ENCODE results near the gene TAF8.

The TAF8 gene

GRCh38 chr6:42133926-42134325 is 83.6 kb downstream of the TAF8 start:
- POLR2A ChIA-PET: no interaction called here

DNA sequence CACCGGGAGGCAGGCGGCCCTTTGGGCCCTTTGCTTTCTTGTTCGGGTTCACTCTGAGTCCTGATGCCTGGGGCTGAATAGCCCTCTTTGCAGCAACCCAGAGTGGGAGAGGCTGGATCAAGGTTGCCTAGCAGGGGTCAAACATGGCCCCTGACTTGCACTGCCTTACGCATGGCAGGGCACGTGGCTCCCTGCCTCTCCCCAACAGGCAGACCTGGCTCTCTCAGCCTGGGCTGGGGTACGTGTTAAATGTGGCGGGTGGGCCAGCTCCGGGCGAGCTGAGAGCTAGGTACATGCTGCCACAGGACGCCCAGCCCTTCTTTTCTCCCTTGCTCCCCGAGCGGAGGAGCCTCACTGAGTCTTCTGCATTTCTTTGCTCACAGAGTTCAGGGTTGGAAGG is 84.8 kb downstream of the TAF8 start:
- TF ChIP-seq ARNT (IDR thresholded peaks at IDR 0.05): no peak
- TF ChIP-seq FOXM1 (IDR thresholded peaks at IDR 0.05; ENCODE audit: borderline replicate concordance): no peak
- TF ChIP-seq ZNF384 (IDR thresholded peaks at IDR 0.05): no peak
- TF ChIP-seq CTBP1 (IDR thresholded peaks at IDR 0.05; ENCODE audit: borderline replicate concordance): no peak
- TF ChIP-seq SP1 (IDR thresholded peaks at IDR 0.05): no peak
- no peak for TF ChIP-seq HDGF (IDR thresholded peaks at IDR 0.05; ENCODE audit: borderline replicate concordance)
- no peak for TF ChIP-seq LEF1 (IDR thresholded peaks at IDR 0.05; ENCODE audit: borderline replicate concordance)
- no peak for DNase-seq (ENCODE audit: extremely low spot score)
- ChIA-PET CTCF (no interaction called here), POLR2A (interaction anchor here (0.8 kb wide), 1 partner anchor 29 kb away, joined by 4 read pairs; no protein-coding TSS in a partner anchor)

More at GRCh38 chr6:42133926-42134325, 83.6 kb downstream of the TAF8 start:
- no peak for DNase-seq (ENCODE audit: extremely low spot score)
- CTCF ChIA-PET: interaction anchor here (0.5 to 0.7 kb wide), 2 partner anchors 21 to 80 kb away, joined by 3 to 5 read pairs; no protein-coding TSS in a partner anchor
- no peak for TF ChIP-seq FOXK2 (IDR thresholded peaks at IDR 0.05)
- TF ChIP-seq ARNT (IDR thresholded peaks at IDR 0.05): no peak
- TF ChIP-seq HDGF (IDR thresholded peaks at IDR 0.05; ENCODE audit: borderline replicate concordance): no peak
- TF ChIP-seq NFRKB (IDR thresholded peaks at IDR 0.05): no peak
- TF ChIP-seq FOXM1 (IDR thresholded peaks at IDR 0.05; ENCODE audit: borderline replicate concordance): no peak
- TF ChIP-seq SP1 (IDR thresholded peaks at IDR 0.05): no peak
- no peak for TF ChIP-seq SUZ12 (IDR thresholded peaks at IDR 0.05)
- no peak for TF ChIP-seq FOXA1 (IDR thresholded peaks at IDR 0.05)
- no peak for TF ChIP-seq TARDBP (IDR thresholded peaks at IDR 0.05)
- TF ChIP-seq BHLHE40 (IDR thresholded peaks at IDR 0.05; ENCODE audit: borderline replicate concordance): no peak
- TF ChIP-seq ZNF384 (IDR thresholded peaks at IDR 0.05): no peak
- no peak for TF ChIP-seq L3MBTL2 (conservative IDR thresholded peaks at IDR 0.05)
- no peak for TF ChIP-seq CTBP1 (IDR thresholded peaks at IDR 0.05; ENCODE audit: borderline replicate concordance)
- TF ChIP-seq, protein P1, sequence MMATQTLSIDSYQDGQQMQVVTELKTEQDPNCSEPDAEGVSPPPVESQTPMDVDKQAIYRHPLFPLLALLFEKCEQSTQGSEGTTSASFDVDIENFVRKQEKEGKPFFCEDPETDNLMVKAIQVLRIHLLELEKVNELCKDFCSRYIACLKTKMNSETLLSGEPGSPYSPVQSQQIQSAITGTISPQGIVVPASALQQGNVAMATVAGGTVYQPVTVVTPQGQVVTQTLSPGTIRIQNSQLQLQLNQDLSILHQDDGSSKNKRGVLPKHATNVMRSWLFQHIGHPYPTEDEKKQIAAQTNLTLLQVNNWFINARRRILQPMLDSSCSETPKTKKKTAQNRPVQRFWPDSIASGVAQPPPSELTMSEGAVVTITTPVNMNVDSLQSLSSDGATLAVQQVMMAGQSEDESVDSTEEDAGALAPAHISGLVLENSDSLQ (IDR thresholded peaks at IDR 0.05): no peak

GRCh38 chr6:42135722-42136121 is 85.4 kb downstream of the TAF8 start:
- POLR2A ChIA-PET: interaction anchor here (0.8 kb wide), 1 partner anchor 29 kb away, joined by 4 read pairs; no protein-coding TSS in a partner anchor
- CTCF ChIA-PET: interaction anchor here (0.6 kb wide), 1 partner anchor 35 kb away, joined by 5 read pairs; no protein-coding TSS in a partner anchor

DNA sequence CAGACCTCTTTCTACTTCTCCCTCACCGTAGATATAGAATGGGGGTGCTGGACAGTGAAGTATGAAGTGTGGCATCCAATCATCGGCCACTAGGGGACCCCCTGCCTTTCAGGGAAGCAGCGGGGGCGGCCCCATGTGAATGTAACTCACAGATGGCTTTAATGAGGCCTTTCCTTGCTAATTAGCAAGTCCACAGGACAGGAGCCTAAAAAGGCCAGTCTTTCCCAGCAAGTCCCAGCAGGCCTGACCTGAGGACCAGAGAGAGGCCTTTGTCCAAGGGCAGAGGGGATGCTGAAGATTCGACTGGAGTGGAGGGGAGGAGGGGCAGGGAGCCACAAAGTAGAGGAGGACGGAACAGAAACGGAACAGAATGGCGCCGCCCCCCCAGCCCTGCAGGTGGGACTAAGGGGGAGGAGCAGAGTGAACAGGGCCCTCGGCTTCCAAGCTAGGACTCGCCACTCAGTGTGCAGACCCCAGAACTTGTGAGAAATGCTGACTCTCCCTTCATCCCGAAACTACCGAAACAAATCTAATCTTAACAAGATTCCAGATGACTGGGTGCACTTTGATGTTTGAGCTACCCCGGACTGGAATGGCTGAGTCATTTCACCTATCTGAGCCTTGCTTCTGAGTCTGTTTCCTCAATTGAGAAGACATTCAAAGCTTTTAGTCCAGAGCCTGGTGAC is 86.3 kb downstream of the TAF8 start:
- POLR2A ChIA-PET: interaction anchor here (1.2 to 1.5 kb wide), 2 partner anchors 9 to 15 kb away, joined by 4 to 8 read pairs; no protein-coding TSS in a partner anchor
- TF ChIP-seq BHLHE40 (IDR thresholded peaks at IDR 0.05; ENCODE audit: borderline replicate concordance) (no peak), CTBP1 (IDR thresholded peaks at IDR 0.05; ENCODE audit: borderline replicate concordance) (no peak), FOXM1 (IDR thresholded peaks at IDR 0.05; ENCODE audit: borderline replicate concordance) (no peak), L3MBTL2 (conservative IDR thresholded peaks at IDR 0.05) (no peak), FOXK2 (IDR thresholded peaks at IDR 0.05) (no peak), ELF4 (IDR thresholded peaks at IDR 0.05) (no peak), FOXA1 (IDR thresholded peaks at IDR 0.05) (no peak), ZNF384 (IDR thresholded peaks at IDR 0.05) (no peak), TARDBP (IDR thresholded peaks at IDR 0.05) (no peak), LEF1 (IDR thresholded peaks at IDR 0.05; ENCODE audit: borderline replicate concordance) (no peak), HDGF (IDR thresholded peaks at IDR 0.05; ENCODE audit: borderline replicate concordance) (no peak), NFRKB (IDR thresholded peaks at IDR 0.05) (no peak), ARNT (IDR thresholded peaks at IDR 0.05) (no peak), SUZ12 (IDR thresholded peaks at IDR 0.05) (no peak), SP1 (IDR thresholded peaks at IDR 0.05) (no peak)
- TF ChIP-seq, protein P1 (IDR thresholded peaks at IDR 0.05): no peak
- CTCF ChIA-PET: interaction anchor here (0.6 to 1.5 kb wide), 5 partner anchors 9 to 34 kb away, joined by 3 to 5 read pairs (median 3); a partner anchor contains a TSS
- peak; percentile 34 for DNase-seq (ENCODE audit: extremely low spot score)

More at GRCh38 chr6:42135722-42136121, 85.4 kb downstream of the TAF8 start:
- TF ChIP-seq HDGF (IDR thresholded peaks at IDR 0.05; ENCODE audit: borderline replicate concordance) (no peak), ARNT (IDR thresholded peaks at IDR 0.05) (no peak), TARDBP (IDR thresholded peaks at IDR 0.05) (no peak), ZNF384 (IDR thresholded peaks at IDR 0.05) (no peak), ELF4 (IDR thresholded peaks at IDR 0.05) (no peak), FOXA1 (IDR thresholded peaks at IDR 0.05) (no peak), SP1 (IDR thresholded peaks at IDR 0.05) (no peak), FOXM1 (IDR thresholded peaks at IDR 0.05; ENCODE audit: borderline replicate concordance) (no peak), BHLHE40 (IDR thresholded peaks at IDR 0.05; ENCODE audit: borderline replicate concordance) (no peak), NFRKB (IDR thresholded peaks at IDR 0.05) (no peak), L3MBTL2 (conservative IDR thresholded peaks at IDR 0.05) (no peak)
- TF ChIP-seq, protein P1 (IDR thresholded peaks at IDR 0.05): no peak
- DNase-seq (ENCODE audit: extremely low spot score): no peak
